ENCODE data around the gene HNRNPDL.
"Not testable (repeated sequence)": the region's sequence is repeated elsewhere in the genome, so short reads cannot be mapped to it uniquely, and the experiment has no call there.

Gene HNRNPDL

DNA sequence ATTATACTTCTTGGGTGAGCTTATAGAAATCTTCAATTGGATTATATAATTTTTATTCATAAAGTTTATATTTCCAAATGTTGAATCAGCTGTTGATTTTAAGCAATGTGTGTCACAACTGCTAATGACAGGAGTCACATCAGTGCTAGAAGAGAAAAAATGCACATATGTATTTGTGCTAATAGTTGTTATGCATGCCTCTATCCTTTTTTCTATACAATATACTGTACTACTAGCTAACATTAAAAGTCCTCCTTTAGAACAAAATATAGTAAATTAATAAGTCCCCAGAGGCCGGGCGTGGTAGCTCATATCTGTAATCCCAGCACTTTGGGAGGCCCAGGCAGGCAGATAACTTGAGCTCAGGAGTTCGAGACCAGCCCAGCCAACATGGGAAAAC lies 32.7 kb downstream of the HNRNPDL start:
- no peak overlapping the region for H3K4me3 ChIP-seq (ENCODE audit: insufficient read depth in 1 of 2, low read depth in 1 of 2, low read length in 2 of 2)

GRCh38 chr4:82394896-82395295 lies 35.4 kb downstream of the HNRNPDL start:
- no peak overlapping the region for H2BK120ac ChIP-seq (ENCODE audit: low read depth, low read length)

More for the DNA sequence above, 32.7 kb downstream of the HNRNPDL start:
- H3K4me2 ChIP-seq (ENCODE audit: low read length, poor library complexity, severe bottlenecking): no peak overlapping the region
- no peak overlapping the region for H3K4ac ChIP-seq (ENCODE audit: low read depth in 1 of 2, low read length in 2 of 2)
- H2BK120ac ChIP-seq (ENCODE audit: low read depth, low read length): no peak overlapping the region
- no peak overlapping the region for H3K27ac ChIP-seq (ENCODE audit: low read length, poor library complexity, severe bottlenecking)
- 94% methylated on average over 3 of the region's 3 CpGs for WGBS
- H3K27me3 ChIP-seq (ENCODE audit: control insufficient read depth in 1 of 2, insufficient read depth in 1 of 2, low read length in 2 of 2): no peaks in the 10 kb centered on the region
- no peak overlapping the region for H2AK5ac ChIP-seq (ENCODE audit: low read length, severe bottlenecking)
- no peaks in the 10 kb centered on the region for H3K4me1 ChIP-seq (ENCODE audit: control insufficient read depth, insufficient read depth, low read depth, low read length)
- H2BK15ac ChIP-seq (ENCODE audit: low read depth, poor library complexity, severe bottlenecking): no peak overlapping the region
- no peak overlapping the region for H3K18ac ChIP-seq (ENCODE audit: low read depth in 1 of 2, low read length in 2 of 2)
- no peak overlapping the region for H4K8ac ChIP-seq (ENCODE audit: low read length)
- H3K9me3 ChIP-seq (ENCODE audit: control insufficient read depth, low read length): no peaks in the 10 kb centered on the region
- no peak overlapping the region for H3K23ac ChIP-seq (ENCODE audit: low read length in 2 of 2)
- H4K91ac ChIP-seq (ENCODE audit: low read length): no peak overlapping the region
- no peaks in the 10 kb centered on the region for H3K36me3 ChIP-seq (ENCODE audit: control insufficient read depth in 1 of 2, insufficient read depth in 2 of 2, low read depth in 1 of 2, low read length in 2 of 2)
- H3K9ac ChIP-seq (ENCODE audit: low read length): no peak overlapping the region
- H3K14ac ChIP-seq (ENCODE audit: low read length in 2 of 2): no peak overlapping the region
- no peaks in the 10 kb centered on the region for H3K79me1 ChIP-seq (replicated peaks; ENCODE audit: low read length, poor library complexity, severe bottlenecking)
- no peak for DNase-seq
- no peak overlapping the region for H2AFZ ChIP-seq (ENCODE audit: low read depth, low read length)
- H2BK12ac ChIP-seq (ENCODE audit: low read length in 2 of 2): no peak overlapping the region
- no peak overlapping the region for H2BK5ac ChIP-seq (ENCODE audit: low read depth, low read length, poor library complexity, severe bottlenecking)

DNA sequence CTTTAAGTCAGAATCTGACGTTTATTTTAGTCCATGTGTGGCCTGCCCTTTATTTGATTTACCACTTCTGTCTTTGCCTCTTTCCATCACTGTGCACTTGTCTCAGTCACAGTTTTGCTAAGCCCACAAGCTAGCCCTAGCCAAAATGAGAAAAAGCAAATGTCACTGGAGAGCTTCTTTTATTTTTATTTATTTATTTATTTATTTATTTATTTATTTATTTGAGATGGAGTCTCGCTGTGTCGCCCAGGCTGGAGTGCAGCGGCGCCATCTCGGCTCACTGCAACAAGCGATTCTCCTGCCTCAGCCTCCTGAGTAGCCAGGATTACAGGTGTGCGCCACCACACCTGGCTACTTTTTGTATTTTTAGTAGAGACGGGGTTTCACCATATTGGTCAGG lies 40.2 kb downstream of the HNRNPDL start:
- H3K18ac ChIP-seq (ENCODE audit: low read depth in 1 of 2, low read length in 2 of 2); H3K9me3 ChIP-seq (ENCODE audit: control insufficient read depth, low read length); H4K8ac ChIP-seq (ENCODE audit: low read length); H3K9ac ChIP-seq (ENCODE audit: low read length); H3K4ac ChIP-seq (ENCODE audit: low read depth in 1 of 2, low read length in 2 of 2); H3K27ac ChIP-seq (ENCODE audit: low read length, poor library complexity, severe bottlenecking); H2BK120ac ChIP-seq (ENCODE audit: low read depth, low read length); H2BK5ac ChIP-seq (ENCODE audit: low read depth, low read length, poor library complexity, severe bottlenecking); H3K27me3 ChIP-seq (ENCODE audit: control insufficient read depth in 1 of 2, insufficient read depth in 1 of 2, low read length in 2 of 2); H2BK15ac ChIP-seq (ENCODE audit: low read depth, poor library complexity, severe bottlenecking); H3K23ac ChIP-seq (ENCODE audit: low read length in 2 of 2); H2AFZ ChIP-seq (ENCODE audit: low read depth, low read length); H3K4me1 ChIP-seq (ENCODE audit: control insufficient read depth, insufficient read depth, low read depth, low read length); H3K36me3 ChIP-seq (ENCODE audit: control insufficient read depth in 1 of 2, insufficient read depth in 2 of 2, low read depth in 1 of 2, low read length in 2 of 2); H4K91ac ChIP-seq (ENCODE audit: low read length); H3K4me2 ChIP-seq (ENCODE audit: low read length, poor library complexity, severe bottlenecking); H2BK12ac ChIP-seq (ENCODE audit: low read length in 2 of 2); DNase-seq; H3K4me3 ChIP-seq (ENCODE audit: insufficient read depth in 1 of 2, low read depth in 1 of 2, low read length in 2 of 2); H3K14ac ChIP-seq (ENCODE audit: low read length in 2 of 2); H2AK5ac ChIP-seq (ENCODE audit: low read length, severe bottlenecking); H3K79me1 ChIP-seq (replicated peaks; ENCODE audit: low read length, poor library complexity, severe bottlenecking): not testable (repeated sequence)
- 93% methylated on average over 9 of the region's 9 CpGs for WGBS

More at GRCh38 chr4:82394896-82395295, 35.4 kb downstream of the HNRNPDL start:
- Histone ChIP-seq H2AK5ac (ENCODE audit: low read length, severe bottlenecking) (no peak overlapping the region), H3K36me3 (ENCODE audit: control insufficient read depth in 1 of 2, insufficient read depth in 2 of 2, low read depth in 1 of 2, low read length in 2 of 2) (no peaks in the 10 kb centered on the region), H3K27ac (ENCODE audit: low read length, poor library complexity, severe bottlenecking) (no peak overlapping the region), H3K14ac (ENCODE audit: low read length in 2 of 2) (no peak overlapping the region), H2BK5ac (ENCODE audit: low read depth, low read length, poor library complexity, severe bottlenecking) (no peak overlapping the region), H3K23ac (ENCODE audit: low read length in 2 of 2) (no peak overlapping the region), H2BK15ac (ENCODE audit: low read depth, poor library complexity, severe bottlenecking) (no peak overlapping the region), H4K8ac (ENCODE audit: low read length) (no peak overlapping the region), H4K91ac (ENCODE audit: low read length) (no peak overlapping the region), H3K4me3 (ENCODE audit: insufficient read depth in 1 of 2, low read depth in 1 of 2, low read length in 2 of 2) (no peak overlapping the region), H3K4me2 (ENCODE audit: low read length, poor library complexity, severe bottlenecking) (no peak overlapping the region), H3K9ac (ENCODE audit: low read length) (no peak overlapping the region), H2AFZ (ENCODE audit: low read depth, low read length) (no peak overlapping the region), H3K9me3 (ENCODE audit: control insufficient read depth, low read length) (no peaks in the 10 kb centered on the region), H3K79me1 (replicated peaks; ENCODE audit: low read length, poor library complexity, severe bottlenecking) (no peaks in the 10 kb centered on the region), H3K4me1 (ENCODE audit: control insufficient read depth, insufficient read depth, low read depth, low read length) (no peaks in the 10 kb centered on the region), H3K4ac (ENCODE audit: low read depth in 1 of 2, low read length in 2 of 2) (no peak overlapping the region), H2BK12ac (ENCODE audit: low read length in 2 of 2) (no peak overlapping the region), H3K18ac (ENCODE audit: low read depth in 1 of 2, low read length in 2 of 2) (no peak overlapping the region), H3K27me3 (ENCODE audit: control insufficient read depth in 1 of 2, insufficient read depth in 1 of 2, low read length in 2 of 2) (no peaks in the 10 kb centered on the region)
- no peak for DNase-seq
- WGBS: 92% methylated on average over 3 of the region's 3 CpGs

DNA sequence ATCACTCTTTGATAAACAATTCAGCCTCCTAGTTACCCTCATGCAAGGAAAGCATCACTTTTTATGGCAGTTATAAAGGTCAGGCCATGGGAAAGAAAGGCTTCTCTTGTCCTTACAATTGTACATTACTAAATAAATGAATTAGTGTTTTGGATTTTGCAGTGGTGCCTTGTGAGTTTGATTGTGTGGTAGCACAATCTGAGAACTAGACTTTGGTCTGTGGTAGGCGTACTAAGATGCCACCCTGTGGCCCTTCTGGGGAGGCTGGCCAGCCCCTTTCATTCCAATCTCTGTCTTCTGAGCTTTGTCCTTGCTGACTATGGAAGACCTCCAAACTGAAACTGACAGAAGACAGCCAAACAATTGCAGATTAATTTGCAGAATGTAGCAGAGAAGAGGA lies 41.9 kb downstream of the HNRNPDL start:
- Histone ChIP-seq H3K79me1 (replicated peaks; ENCODE audit: low read length, poor library complexity, severe bottlenecking) (no peaks in the 10 kb centered on the region), H3K9me3 (ENCODE audit: control insufficient read depth, low read length) (no peaks in the 10 kb centered on the region), H3K9ac (ENCODE audit: low read length) (no peak overlapping the region), H3K4ac (ENCODE audit: low read depth in 1 of 2, low read length in 2 of 2) (no peak overlapping the region), H2BK12ac (ENCODE audit: low read length in 2 of 2) (no peak overlapping the region), H3K4me2 (ENCODE audit: low read length, poor library complexity, severe bottlenecking) (no peak overlapping the region), H2BK120ac (ENCODE audit: low read depth, low read length) (no peak overlapping the region), H2BK5ac (ENCODE audit: low read depth, low read length, poor library complexity, severe bottlenecking) (no peak overlapping the region), H3K4me3 (ENCODE audit: insufficient read depth in 1 of 2, low read depth in 1 of 2, low read length in 2 of 2) (no peak overlapping the region), H4K91ac (ENCODE audit: low read length) (no peak overlapping the region), H3K4me1 (ENCODE audit: control insufficient read depth, insufficient read depth, low read depth, low read length) (no peaks in the 10 kb centered on the region), H2AK5ac (ENCODE audit: low read length, severe bottlenecking) (no peak overlapping the region), H3K23ac (ENCODE audit: low read length in 2 of 2) (no peak overlapping the region), H2BK15ac (ENCODE audit: low read depth, poor library complexity, severe bottlenecking) (no peak overlapping the region), H3K27me3 (ENCODE audit: control insufficient read depth in 1 of 2, insufficient read depth in 1 of 2, low read length in 2 of 2) (no peaks in the 10 kb centered on the region), H3K36me3 (ENCODE audit: control insufficient read depth in 1 of 2, insufficient read depth in 2 of 2, low read depth in 1 of 2, low read length in 2 of 2) (no peaks in the 10 kb centered on the region), H3K27ac (ENCODE audit: low read length, poor library complexity, severe bottlenecking) (no peak overlapping the region), H3K18ac (ENCODE audit: low read depth in 1 of 2, low read length in 2 of 2) (no peak overlapping the region), H2AFZ (ENCODE audit: low read depth, low read length) (no peak overlapping the region), H4K8ac (ENCODE audit: low read length) (no peak overlapping the region), H3K14ac (ENCODE audit: low read length in 2 of 2) (no peak overlapping the region)
- WGBS: 88% methylated on average over 1 of the region's 1 CpG
- DNase-seq: no peak

All from mesenchymal stem cell (in vitro differentiated cells and primary cell).